Duodenal mucosa (tissue), 2 donors: Measurements from ENCODE around the gene CD274.
"Not testable (repeated sequence)": the region's sequence is repeated elsewhere in the genome, so short reads cannot be mapped to it uniquely, and the experiment has no call there.

Source experiments
- H3K27ac ChIP-seq: one replicate; pipeline ENCODE4 v1.7.0; 2013; ENCODE audit warnings: low read depth, low read length
- H3K27me3 ChIP-seq, 2 donors: one replicate each; pipeline ENCODE4 v1.7.0; 2013; ENCODE audit warnings: low read length in 2 of 2, control low read depth in 1 of 2; ENCODE audit not compliant: insufficient read depth in 2 of 2, control insufficient read depth in 1 of 2
- H3K36me3 ChIP-seq, 2 donors: one replicate each; pipeline ENCODE4 v1.7.0; 2013; ENCODE audit warnings: low read length in 2 of 2, control low read depth in 1 of 2; ENCODE audit not compliant: insufficient read depth in 2 of 2, control insufficient read depth in 1 of 2
- H3K4me1 ChIP-seq, 2 donors: one replicate each; pipeline ENCODE4 v1.7.0; 2013; ENCODE audit warnings: low read length in 2 of 2, control low read depth in 1 of 2; ENCODE audit not compliant: insufficient read depth in 2 of 2, control insufficient read depth in 1 of 2
- H3K4me3 ChIP-seq, 2 donors: one replicate each; pipeline ENCODE4 v1.7.0; 2013; ENCODE audit warnings: low read length in 2 of 2, low read depth in 1 of 2
- H3K9ac ChIP-seq, 2 donors: one replicate each; pipeline ENCODE4 v1.7.0; 2013; ENCODE audit warnings: low read length in 2 of 2, low read depth in 1 of 2
- H3K9me3 ChIP-seq, 2 donors: one replicate each; pipeline ENCODE4 v1.7.0; 2013; ENCODE audit warnings: low read length in 2 of 2, control low read depth in 1 of 2; ENCODE audit not compliant: control insufficient read depth in 1 of 2

CD274 gene

DNA sequence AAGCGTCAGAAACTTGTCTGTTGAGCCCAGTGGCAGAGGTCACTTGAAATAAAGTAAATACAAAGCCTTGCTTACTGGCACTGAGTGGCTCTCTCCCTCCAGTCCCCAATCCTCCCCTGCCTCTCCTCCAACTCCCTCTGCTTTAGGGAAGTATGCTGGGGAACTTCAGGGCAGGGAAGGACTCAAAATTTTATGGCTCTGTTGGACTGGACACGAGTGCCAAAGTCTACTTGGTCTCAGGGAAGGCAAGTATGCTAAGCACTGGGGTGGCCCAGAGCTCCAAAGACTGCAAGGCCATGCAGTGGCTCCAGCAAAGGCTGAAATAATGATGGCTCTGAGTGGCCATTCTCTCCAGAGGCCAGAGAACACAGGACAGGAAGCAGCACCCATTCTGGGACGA lies 22.2 kb upstream of the CD274 start:
- Histone ChIP-seq H3K9me3 (no peaks in the 10 kb centered on the region), H3K36me3 (peaks cover 7 to 18% of the 10 kb centered on the region in 2 donors), H3K9ac (no peak overlapping the region)

DNA sequence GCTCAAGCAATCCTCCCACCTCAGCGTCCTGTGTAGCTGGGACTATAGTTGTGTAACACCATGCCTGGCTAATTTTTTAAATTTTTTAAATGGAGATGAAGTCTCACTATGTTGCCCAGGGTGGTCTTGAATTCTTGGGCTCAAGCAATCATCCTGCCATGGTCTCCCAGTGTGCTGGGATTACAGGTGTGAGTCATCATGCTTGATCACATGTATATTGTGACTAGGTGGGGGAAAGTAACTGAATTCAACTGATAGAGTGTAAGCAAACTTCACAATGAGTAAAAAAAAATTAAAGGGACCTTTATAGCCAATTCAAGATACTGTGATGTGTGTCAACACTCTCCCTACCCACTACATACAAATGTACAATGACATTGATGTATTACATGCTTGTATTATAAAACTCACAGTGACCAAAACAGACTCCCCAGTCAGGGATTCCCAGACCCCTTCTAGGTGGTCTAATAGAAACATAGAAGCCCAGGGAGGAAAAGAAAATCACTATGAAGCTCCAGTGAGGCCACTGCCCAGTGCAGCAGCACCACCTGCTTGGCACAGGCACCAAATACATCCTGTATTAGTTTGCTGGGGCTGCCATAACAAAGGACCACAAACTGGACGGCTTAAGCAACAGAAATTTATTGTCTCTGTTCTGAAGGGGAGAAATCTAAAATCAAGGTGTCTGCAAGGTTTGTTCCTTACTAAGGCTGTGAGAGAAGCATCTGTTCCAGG lies 21.4 kb upstream of the CD274 start:
- Histone ChIP-seq H3K9ac (no peak overlapping the region), H3K4me3 (no peak overlapping the region), H3K36me3 (peaks cover 7 to 18% of the 10 kb centered on the region in 2 donors), H3K4me1 (no peaks in the 10 kb centered on the region), H3K27me3 (no peaks in the 10 kb centered on the region), H3K27ac (no peak overlapping the region), H3K9me3 (no peaks in the 10 kb centered on the region)

More for the DNA sequence above, 22.2 kb upstream of the CD274 start:
- Histone ChIP-seq H3K4me3 (no peak overlapping the region), H3K27ac (no peak overlapping the region), H3K27me3 (no peaks in the 10 kb centered on the region), H3K4me1 (no peaks in the 10 kb centered on the region)

DNA sequence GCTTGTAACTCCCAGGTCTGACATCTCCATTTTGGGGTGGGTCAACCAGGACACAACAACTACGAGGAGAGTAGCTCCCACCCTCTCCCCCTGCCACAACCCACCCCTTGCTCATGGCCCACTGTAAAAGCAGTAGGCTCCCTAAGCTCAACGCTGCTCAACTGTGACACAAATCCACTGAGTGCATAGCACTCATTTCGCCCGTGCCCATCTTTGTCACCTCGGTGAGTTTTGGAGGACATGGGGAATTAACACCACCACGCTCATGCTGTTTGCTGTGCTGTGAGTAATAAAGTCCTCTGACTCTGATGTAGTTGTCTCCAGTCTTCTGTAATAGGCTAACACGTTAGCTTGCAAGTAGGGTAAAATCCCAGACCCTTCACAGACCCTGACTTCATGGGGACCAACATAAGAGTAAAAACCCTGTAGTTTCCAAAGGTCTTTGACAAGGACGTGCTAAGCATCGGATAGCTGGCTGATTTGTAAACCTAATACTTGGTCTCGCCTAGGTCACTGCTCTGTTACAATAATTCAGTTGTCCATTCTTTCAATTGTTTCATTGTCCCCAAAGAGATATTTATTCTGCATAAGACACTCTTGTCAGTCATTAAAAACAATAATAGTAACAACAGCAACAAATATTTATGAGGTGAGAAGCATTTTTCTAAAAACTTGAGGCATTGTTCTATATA lies 20.3 kb upstream of the CD274 start:
- Histone ChIP-seq H3K27ac (no peak overlapping the region), H3K4me3 (no peak overlapping the region), H3K4me1 (no peaks in the 10 kb centered on the region), H3K9ac (no peak overlapping the region), H3K9me3 (no peaks in the 10 kb centered on the region), H3K36me3 (peaks cover 7 to 18% of the 10 kb centered on the region in 2 donors), H3K27me3 (no peaks in the 10 kb centered on the region)

DNA sequence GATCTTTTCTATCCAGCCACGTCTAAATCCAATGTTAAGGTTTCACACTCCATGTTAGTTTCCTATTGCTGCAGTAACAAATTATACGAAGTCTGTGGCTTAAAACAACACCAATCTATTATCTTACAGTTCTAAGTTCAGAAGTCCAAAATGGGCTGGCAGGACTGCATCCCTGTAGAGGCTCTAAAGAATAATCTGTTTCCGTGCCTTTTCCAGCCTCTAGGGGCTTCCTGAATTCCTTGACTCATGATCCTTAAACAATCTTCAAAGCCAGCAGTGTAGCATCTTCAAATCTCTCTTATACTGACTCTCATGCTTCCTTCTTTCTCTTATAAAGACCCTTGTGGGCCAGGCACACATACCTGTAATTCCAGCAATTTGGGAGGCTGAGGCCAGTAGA lies 19.4 kb upstream of the CD274 start:
- Histone ChIP-seq H3K9me3 (no peaks in the 10 kb centered on the region), H3K36me3 (peaks cover 7 to 25% of the 10 kb centered on the region in 2 donors), H3K4me1 (peaks cover 6 to 7% of the 10 kb centered on the region in 2 donors), H3K27ac (no peak overlapping the region), H3K27me3 (no peaks in the 10 kb centered on the region), H3K4me3 (no peak overlapping the region), H3K9ac (no peak overlapping the region)

DNA sequence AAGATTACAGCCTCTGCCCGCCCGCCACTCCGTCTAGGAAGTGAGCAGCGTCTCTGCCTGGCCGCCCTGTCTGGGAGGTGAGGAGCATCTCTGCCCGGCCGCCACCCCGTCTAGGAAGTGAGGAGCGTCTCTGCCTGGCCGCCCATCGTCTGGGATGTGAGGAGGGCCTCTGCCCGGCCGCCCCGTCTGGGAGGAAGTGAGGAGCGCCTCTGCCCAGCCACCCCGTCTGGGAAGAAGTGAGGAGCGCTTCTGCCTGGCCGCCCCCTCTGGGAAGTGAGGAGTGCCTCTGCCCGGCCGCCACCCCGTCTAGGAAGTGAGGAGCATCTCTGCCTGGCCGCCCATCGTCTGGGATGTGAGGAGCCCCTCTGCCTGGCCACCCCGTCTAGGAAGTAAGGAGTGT lies 17.5 kb upstream of the CD274 start:
- peaks cover 17 to 19% of the 10 kb centered on the region in 2 donors for H3K4me1 ChIP-seq
- not testable (repeated sequence) for H3K9ac ChIP-seq, H3K27ac ChIP-seq, H3K4me3 ChIP-seq, H3K9me3 ChIP-seq, H3K27me3 ChIP-seq
- H3K36me3 ChIP-seq = peaks cover 7 to 21% of the 10 kb centered on the region in 2 donors

DNA sequence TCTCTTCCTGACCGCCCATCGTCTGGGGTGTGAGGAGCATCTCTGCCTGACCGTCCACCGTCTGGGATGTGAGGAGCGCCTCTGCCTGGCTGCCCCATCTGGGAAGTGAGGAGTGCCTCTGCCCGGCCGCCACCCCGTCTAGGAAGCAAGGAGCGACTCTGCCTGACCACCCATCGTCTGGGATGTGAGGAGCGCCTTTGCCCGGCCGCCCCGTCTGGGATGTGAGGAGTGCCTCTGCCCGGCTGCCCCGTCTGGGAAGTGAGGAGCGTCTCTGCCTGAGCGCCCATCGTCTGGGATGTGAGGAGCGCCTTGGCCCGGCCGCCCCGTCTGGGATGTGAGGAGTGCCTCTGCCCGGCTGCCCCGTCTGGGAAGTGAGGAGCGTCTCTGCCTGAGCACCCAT lies 17.0 kb upstream of the CD274 start:
- not testable (repeated sequence) for H3K27ac ChIP-seq, H3K9ac ChIP-seq, H3K4me3 ChIP-seq, H3K9me3 ChIP-seq, H3K27me3 ChIP-seq
- Histone ChIP-seq H3K36me3 (peaks cover 7 to 20% of the 10 kb centered on the region in 2 donors), H3K4me1 (peaks cover 21 to 23% of the 10 kb centered on the region in 2 donors)

DNA sequence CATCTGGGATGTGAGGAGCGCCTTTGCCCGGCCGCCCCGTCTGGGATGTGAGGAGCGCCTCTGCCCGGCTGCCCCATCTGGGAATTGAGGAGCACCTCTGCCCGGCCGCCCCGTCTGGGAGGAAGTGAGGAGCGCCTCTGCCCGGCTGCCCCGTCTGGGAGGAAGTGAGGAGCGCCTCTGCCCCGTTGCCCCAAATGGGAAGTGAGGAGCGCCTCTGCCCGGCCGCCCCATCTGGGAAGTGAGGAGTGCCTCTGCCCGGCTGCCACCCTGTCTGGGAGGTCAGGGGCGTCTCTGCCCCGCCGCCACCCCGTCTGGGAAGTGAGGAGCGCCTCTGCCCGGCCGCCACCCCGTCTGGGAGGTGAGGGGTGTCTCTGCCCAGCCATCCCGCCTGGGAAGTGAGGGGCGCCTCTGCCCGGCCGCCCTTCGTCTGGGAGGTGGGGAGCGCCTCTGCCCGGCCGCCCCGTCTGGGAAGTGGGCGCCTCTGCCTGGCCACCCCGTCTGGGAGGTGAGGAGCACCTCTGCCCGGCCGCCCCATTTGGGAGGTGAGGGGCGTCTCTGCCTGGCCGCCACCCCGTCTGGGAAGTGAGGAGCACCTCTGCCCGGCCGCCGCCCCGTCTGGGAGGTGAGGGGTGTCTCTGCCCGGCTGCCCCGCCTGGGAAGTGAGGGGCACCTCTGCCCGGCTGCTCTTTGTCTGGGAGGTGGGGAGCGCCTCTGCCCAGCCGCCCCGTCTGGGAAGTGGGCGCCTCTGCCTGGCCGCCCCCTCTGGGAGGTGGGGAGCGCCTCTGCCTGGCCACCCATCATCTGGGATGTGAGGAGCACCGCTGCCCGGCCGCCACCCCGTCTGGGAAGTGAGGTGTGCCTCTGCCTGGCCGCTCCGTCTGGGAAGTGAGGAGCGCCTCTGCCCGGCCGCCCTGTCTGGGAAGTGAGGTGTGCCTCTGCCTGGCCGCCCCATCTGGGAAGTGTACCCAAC lies 16.2 kb upstream of the CD274 start:
- H3K27ac ChIP-seq, H3K9ac ChIP-seq, H3K4me3 ChIP-seq, H3K27me3 ChIP-seq, H3K9me3 ChIP-seq: not testable (repeated sequence)
- H3K4me1 ChIP-seq = peaks cover 26 to 28% of the 10 kb centered on the region in 2 donors
- H3K36me3 ChIP-seq = peaks cover 5 to 19% of the 10 kb centered on the region in 2 donors

DNA sequence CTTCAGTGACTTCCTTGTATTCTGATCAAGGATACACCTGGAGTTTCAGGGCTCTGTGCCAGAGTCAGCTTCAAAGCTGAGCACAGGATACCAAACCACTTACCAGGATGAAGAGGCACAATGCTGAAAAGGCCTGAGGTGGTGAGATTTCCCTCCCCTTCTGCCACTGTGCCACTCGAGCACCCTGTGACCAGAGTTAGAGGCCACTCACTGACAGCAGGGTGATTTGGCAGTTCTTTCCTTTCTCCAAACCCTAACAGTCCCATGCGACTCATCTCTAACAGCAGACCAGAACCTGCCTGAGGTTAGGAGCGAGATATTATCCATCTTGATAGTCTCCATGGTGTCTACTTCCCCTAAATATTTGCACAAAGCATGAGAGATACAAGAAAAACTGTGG lies 14.4 kb upstream of the CD274 start:
- peaks cover 3 to 10% of the 10 kb centered on the region in 2 donors for H3K36me3 ChIP-seq
- no peaks in the 10 kb centered on the region for H3K9me3 ChIP-seq
- H3K4me3 ChIP-seq = peak overlapping the region; percentile 95
- H3K27me3 ChIP-seq = no peaks in the 10 kb centered on the region
- H3K4me1 ChIP-seq = peaks cover 26 to 28% of the 10 kb centered on the region in 2 donors
- peak overlapping the region; percentile 4 to 27 for H3K9ac ChIP-seq
- H3K27ac ChIP-seq = no peak overlapping the region

DNA sequence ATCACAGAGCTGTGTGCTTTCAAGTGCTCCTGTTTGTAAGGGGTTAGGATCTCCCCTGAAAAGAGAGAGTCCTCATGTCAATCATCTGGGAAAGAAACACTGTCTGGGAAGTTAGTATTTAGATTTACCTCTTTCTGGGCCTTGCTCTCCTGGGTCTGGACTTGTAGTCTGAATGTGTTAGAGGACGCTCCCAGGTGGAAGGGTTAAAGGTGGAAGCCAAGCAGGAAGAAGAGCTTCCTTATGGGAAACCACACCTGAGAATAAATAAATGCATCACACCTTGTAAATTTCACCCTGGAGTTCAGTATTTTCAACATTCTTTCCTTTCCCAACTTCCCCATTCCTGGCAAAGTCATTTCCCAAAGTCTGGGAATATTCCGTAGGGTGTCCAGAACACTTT lies 13.9 kb upstream of the CD274 start:
- peak overlapping the region; percentile 26 for H3K27ac ChIP-seq
- peak overlapping the region; percentile 27 to 87 for H3K9ac ChIP-seq
- peak overlapping the region; percentile 95 for H3K4me3 ChIP-seq
- peaks cover 26 to 28% of the 10 kb centered on the region in 2 donors for H3K4me1 ChIP-seq
- no peaks in the 10 kb centered on the region for H3K9me3 ChIP-seq
- no peaks in the 10 kb centered on the region for H3K27me3 ChIP-seq
- H3K36me3 ChIP-seq = peaks cover 3 to 10% of the 10 kb centered on the region in 2 donors
